Brain microvascular endothelial cell (primary cell): Measurements from ENCODE around the gene SAMD5.
"Not testable (repeated sequence)": the region's sequence is repeated elsewhere in the genome, so short reads cannot be mapped to it uniquely, and the experiment has no call there.

ENCODE experiments used
- DNase-seq: peaks from one replicate; pipeline ENCODE4 v3.0.0-alpha.2; 2020
- H3K27ac ChIP-seq: fragments of 250-450 bp; sonication (Bioruptor Pico); 2 replicates; pipeline ENCODE4 v1.5.1; 2020; ENCODE audit warnings: mild to moderate bottlenecking, moderate library complexity
- H3K27me3 ChIP-seq: fragments of 250-450 bp; sonication (Bioruptor Pico); replicated peaks from 2 replicates; pipeline ENCODE4 v1.5.1; 2020; ENCODE audit warnings: mild to moderate bottlenecking
- H3K36me3 ChIP-seq: fragments of 250-450 bp; sonication (Bioruptor Pico); replicated peaks from 2 replicates; pipeline ENCODE4 v1.5.1; 2020; ENCODE audit warnings: mild to moderate bottlenecking
- H3K4me3 ChIP-seq: 2 replicates; pipeline ENCODE4 v1.5.1; 2011; ENCODE audit warnings: low read depth, mild to moderate bottlenecking, control low read depth, low read length, moderate library complexity
- in situ Hi-C: cut with HindIII; loops from 2 replicates; pipeline ENCODE4 v1.10.0; 2017; ENCODE audit warnings: low sequenced_read_pairs, low pct_ligation_motif_present
- TF ChIP-seq, protein P1 (sequence below): IDR thresholded peaks from 2 replicates; pipeline ENCODE4 v1.5.1; 2011; ENCODE audit warnings: low read depth, mild to moderate bottlenecking, moderate library complexity, low read length, control low read depth, inconsistent platforms; ENCODE audit errors: missing control alignments

SAMD5 gene

DNA sequence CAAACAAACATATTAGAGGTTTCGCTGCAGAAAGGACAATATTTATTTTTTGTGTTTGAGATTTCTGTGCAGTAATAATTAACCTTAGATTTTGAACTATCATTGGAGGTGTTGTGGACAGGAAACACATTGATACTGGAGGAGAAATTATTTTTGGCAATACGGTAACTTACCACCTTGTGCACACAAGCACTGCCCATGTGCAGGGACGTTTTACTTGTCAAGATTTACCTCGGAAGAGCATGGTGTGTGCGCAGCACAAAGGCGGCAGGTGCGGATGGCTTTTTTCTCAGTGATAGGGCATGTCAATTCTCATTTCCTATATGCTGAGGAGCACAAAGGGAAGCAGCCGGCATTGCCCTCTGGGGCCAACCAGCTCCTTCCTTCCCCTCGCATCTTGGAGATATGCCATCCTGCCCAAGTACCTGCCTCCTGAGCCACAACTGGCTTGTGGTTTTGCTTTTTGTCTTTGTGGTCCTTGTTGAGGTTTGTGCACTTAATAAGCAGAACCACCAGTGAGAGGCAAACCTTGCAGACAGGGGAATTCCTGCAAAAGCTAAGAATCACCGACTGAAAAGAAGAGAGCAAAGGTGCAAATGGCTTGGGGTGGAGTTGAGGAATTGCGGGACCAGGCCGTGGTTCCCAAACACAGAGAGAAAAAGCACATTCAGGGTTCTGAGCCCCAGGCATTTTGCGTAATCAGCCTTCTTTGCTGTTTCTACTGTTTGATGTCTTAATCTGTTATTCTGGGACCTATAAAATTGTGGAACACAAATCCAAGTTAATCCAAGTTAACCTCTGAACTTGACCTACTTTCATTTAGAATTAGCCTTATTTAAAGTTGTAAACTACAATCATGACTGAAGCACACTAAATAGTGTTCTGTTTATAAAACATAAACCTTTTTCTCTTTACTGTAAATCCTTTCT, 21.9 kb downstream of the SAMD5 start:
- no peaks in the 10 kb centered on the region for H3K36me3 ChIP-seq
- TF ChIP-seq, protein P1, sequence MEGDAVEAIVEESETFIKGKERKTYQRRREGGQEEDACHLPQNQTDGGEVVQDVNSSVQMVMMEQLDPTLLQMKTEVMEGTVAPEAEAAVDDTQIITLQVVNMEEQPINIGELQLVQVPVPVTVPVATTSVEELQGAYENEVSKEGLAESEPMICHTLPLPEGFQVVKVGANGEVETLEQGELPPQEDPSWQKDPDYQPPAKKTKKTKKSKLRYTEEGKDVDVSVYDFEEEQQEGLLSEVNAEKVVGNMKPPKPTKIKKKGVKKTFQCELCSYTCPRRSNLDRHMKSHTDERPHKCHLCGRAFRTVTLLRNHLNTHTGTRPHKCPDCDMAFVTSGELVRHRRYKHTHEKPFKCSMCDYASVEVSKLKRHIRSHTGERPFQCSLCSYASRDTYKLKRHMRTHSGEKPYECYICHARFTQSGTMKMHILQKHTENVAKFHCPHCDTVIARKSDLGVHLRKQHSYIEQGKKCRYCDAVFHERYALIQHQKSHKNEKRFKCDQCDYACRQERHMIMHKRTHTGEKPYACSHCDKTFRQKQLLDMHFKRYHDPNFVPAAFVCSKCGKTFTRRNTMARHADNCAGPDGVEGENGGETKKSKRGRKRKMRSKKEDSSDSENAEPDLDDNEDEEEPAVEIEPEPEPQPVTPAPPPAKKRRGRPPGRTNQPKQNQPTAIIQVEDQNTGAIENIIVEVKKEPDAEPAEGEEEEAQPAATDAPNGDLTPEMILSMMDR, result no peak
- H3K27me3 ChIP-seq, result no peaks in the 10 kb centered on the region
- DNase-seq, result no peak
- no peak overlapping the region for H3K27ac ChIP-seq
- in situ Hi-C loops, result no loop called here
- H3K4me3 ChIP-seq, result no peak overlapping the region

DNA sequence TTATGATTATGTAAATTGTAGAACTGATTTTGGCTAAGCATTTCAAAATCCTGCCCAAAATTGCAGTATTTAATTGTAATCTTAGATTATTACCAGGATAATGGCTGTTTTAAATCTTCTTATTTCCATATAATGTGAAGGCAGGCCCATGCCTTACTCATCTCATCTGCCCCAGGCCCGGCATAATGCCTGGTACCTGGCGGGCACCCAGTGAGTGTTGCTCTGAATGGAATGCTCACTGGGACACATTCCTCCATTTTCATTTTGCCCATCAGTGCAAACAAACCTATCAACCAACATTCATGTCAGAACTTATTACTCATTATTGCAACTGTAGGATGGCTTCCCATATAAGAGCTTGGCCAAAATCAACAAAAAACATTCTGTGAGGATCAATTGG, 22.8 kb downstream of the SAMD5 start:
- Histone ChIP-seq H3K36me3 (no peaks in the 10 kb centered on the region), H3K27ac (no peak overlapping the region), H3K4me3 (no peak overlapping the region), H3K27me3 (no peaks in the 10 kb centered on the region)
- in situ Hi-C loops, result no loop called here
- no peak for DNase-seq
- TF ChIP-seq, protein P1, result no peak

DNA sequence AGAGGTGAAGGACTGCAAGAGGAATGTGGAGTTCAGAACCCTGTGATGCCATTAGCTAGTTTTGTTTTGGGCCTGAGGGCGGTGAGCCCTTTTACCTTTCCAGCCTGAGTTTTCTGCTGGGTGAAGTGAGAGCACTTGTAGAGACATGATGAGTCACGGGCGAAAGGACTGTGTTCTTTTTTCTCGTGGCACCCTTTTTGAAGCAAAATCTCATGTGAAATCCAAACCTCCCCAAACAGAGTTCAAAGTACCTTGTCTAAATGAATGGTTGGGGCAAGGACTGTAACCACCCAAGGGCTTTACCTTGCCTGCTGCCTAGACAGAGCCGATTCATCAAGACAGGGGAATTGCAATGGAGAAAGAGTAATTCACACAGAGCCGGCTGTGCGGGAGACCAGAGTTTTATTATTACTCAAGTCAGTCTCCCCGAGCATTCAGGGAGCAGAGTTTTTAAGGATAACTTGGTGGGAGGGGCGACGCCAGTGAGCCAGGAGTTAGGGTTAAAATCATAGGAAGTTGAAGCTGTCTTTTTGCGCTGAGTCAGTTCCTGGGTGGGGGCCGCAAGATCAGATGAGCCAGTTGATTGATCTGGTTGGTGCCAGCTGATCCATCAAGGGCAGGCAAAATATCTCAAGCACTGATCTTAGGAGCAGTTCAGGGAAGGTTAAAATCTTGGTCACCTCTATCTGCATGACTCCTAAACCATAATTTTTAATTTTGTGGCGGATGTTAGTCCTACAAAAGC, 25.8 kb downstream of the SAMD5 start:
- Histone ChIP-seq H3K36me3 (no peaks in the 10 kb centered on the region), H3K27me3 (no peaks in the 10 kb centered on the region), H3K27ac (no peak overlapping the region), H3K4me3 (no peak overlapping the region)
- in situ Hi-C loops, result no loop called here
- no peak for DNase-seq
- TF ChIP-seq, protein P1, result no peak

DNA sequence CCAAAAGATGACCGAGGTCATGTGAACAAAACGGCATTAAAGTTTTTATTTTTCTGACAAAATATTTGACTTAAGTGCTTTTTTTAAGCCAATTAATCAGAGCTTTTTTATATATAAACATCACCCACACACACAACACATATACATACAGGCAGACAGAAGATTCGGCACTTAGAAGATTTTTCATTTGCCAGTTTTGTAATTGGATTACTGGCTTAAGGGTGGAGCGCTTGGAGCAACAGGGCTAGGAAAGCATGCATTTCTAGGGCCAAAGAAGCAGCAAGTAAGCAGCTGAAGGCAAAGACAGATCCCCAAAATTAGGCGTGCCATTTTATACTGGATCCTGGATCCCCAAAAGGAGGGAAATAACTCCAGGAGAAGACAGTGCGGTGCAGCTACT, 30.3 kb downstream of the SAMD5 start:
- no peaks in the 10 kb centered on the region for H3K36me3 ChIP-seq
- no peak for DNase-seq
- no peak overlapping the region for H3K4me3 ChIP-seq
- no peak overlapping the region for H3K27ac ChIP-seq
- in situ Hi-C loops, result no loop called here
- TF ChIP-seq, protein P1, result no peak
- no peaks in the 10 kb centered on the region for H3K27me3 ChIP-seq

DNA sequence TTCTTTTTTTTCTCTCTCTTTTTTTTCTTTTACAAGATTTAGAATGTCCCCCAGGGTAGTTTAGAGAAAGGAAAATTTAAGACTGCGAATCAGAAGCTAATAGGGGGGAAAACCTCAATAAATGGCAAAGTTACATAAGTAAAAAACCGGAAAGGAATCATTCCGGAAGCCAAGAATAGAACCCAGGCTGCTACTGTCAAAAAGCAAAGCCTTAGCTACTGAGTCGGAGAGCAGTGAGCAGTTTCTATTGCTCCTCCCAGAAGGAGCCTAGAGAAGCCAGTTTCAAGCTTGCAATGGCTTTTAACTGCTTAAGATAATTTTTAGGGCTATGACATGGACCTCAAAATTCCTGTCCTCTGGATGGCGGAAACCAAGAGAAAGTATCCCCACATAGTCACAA, 31.6 kb downstream of the SAMD5 start:
- no peak overlapping the region for H3K4me3 ChIP-seq
- in situ Hi-C loops, result no loop called here
- DNase-seq, result no peak
- no peaks in the 10 kb centered on the region for H3K36me3 ChIP-seq
- TF ChIP-seq, protein P1, result no peak
- H3K27ac ChIP-seq, result no peak overlapping the region
- no peaks in the 10 kb centered on the region for H3K27me3 ChIP-seq

DNA sequence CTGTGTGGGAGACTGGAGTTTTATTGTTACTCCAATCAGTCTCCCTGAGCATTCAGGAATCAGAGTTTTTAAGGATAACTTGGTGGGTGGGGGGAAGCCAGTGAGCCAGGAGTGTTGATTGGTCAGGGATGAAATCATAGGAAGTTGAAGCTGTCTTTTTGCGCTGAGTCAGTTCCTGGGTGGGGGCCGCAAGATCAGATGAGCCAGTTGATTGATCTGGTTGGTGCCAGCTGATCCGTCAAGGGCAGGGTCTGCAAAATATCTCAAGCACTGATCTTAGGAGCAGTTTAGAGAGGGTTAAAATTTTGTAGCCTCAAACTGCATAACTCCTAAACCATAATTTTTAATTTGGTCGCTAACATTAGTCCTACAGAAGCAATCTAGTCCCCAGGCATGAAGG, 33.9 kb downstream of the SAMD5 start:
- H3K27me3 ChIP-seq, in situ Hi-C loops, DNase-seq, H3K4me3 ChIP-seq, H3K36me3 ChIP-seq, H3K27ac ChIP-seq: not testable (repeated sequence)
